Ectodermal cell (in vitro differentiated cells): Measurements from ENCODE around the gene PFDN5.

Experiments
- H3K27ac ChIP-seq: 2 replicates; pipeline ENCODE4 v1.7.0; 2013; ENCODE audit warnings: mild to moderate bottlenecking, low read depth, low read length; ENCODE audit not compliant: insufficient read depth, poor library complexity, severe bottlenecking
- H3K27me3 ChIP-seq: 2 replicates; pipeline ENCODE4 v1.7.0; 2013; ENCODE audit warnings: mild to moderate bottlenecking, low read length; ENCODE audit not compliant: insufficient read depth, control insufficient read depth, poor library complexity, severe bottlenecking
- H3K36me3 ChIP-seq: one replicate; pipeline ENCODE4 v1.7.0; 2013; ENCODE audit warnings: low read length; ENCODE audit not compliant: control insufficient read depth, insufficient read depth
- H3K4me1 ChIP-seq: one replicate; pipeline ENCODE4 v1.7.0; 2013; ENCODE audit warnings: low read length; ENCODE audit not compliant: control insufficient read depth, insufficient read depth
- H3K4me3 ChIP-seq: 2 replicates; pipeline ENCODE4 v1.7.0; 2013; ENCODE audit warnings: low read depth, low read length, control low read depth; ENCODE audit not compliant: insufficient read depth
- H3K9me3 ChIP-seq: 2 replicates; pipeline ENCODE4 v1.7.0; 2013; ENCODE audit warnings: mild to moderate bottlenecking, low read length, moderate library complexity; ENCODE audit not compliant: control insufficient read depth
- WGBS, 2 experiments: methylation state at CpG; one replicate each; pipeline ENCODE4 v1.1.7; 2013; ENCODE audit warnings: missing lambda C conversion rate in 2 of 2; 5-methylcytosine and 5-hydroxymethylcytosine counted together

The PFDN5 gene

DNA sequence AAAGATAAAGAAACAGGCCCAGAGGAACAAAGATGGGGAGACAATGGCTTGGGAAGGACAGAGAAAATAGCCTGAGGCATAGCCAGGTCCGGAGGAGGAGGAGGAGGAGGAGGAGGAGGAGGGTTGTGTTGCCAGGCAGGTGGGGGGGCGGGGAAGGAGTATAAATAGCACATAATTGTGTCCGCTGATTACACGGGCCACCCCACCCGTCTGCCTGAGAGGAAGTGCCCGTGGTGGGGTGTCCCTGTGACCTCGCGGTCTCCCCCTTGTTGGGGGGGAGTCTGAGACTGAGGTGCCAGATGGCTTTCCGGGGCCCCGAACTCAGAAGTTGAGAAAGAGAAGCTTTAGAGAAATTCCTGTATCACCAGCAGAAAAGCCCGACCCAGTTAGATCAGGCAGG lies 42.7 kb downstream of the PFDN5 start:
- no peak overlapping the region for H3K27ac ChIP-seq
- WGBS, 2 experiments: 66 to 71% methylated on average over 11 of the region's 11 CpGs
- H3K27me3 ChIP-seq: no peaks in the 10 kb centered on the region
- no peaks in the 10 kb centered on the region for H3K36me3 ChIP-seq
- no peaks in the 10 kb centered on the region for H3K9me3 ChIP-seq
- peaks cover 44% of the 10 kb centered on the region for H3K4me1 ChIP-seq
- no peak overlapping the region for H3K4me3 ChIP-seq

DNA sequence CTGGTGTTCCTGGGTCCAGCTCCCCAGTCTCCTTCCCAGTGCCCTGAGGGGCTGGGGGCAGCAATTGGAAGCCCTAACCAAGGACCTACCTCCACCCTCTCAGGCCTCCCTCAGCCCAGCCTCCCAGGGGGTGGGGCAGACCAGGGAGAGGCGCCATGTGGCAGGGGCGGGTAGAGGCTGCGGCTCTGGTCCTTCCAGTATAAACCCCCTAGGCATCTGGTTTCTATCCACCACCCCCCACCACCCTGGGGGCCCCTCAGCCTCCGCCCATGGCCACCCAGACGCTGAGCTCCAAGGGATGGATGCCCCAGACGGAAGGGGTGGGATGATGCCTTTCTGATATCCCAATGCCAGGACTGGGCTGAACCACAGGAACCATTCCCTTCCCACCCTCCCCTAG lies 43.6 kb downstream of the PFDN5 start:
- H3K27me3 ChIP-seq: no peaks in the 10 kb centered on the region
- no peaks in the 10 kb centered on the region for H3K9me3 ChIP-seq
- no peak overlapping the region for H3K27ac ChIP-seq
- H3K36me3 ChIP-seq: no peaks in the 10 kb centered on the region
- no peak overlapping the region for H3K4me3 ChIP-seq
- peaks cover 51% of the 10 kb centered on the region for H3K4me1 ChIP-seq
- 84 to 91% methylated on average over 5 to 6 of the region's 6 CpGs for WGBS, 2 experiments

DNA sequence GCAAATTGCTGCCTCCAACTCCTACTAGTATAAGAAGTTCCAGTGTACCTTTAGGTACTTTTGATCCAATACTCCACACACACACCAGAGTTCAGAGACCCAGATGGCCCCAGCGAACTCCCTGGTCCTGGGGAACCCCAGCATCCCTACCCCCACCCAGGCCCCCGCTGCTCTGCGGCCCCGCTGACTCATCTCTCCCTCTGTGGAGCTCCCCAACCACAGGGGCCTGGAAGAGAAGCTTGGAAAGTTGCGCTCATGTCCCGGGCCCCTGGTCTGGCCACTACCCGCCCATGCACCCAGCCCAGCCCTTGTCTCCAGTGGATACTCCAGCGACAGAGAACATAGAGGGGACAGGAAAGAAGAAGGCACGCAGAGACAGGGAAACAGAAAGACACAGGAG lies 45.1 kb downstream of the PFDN5 start:
- no peak overlapping the region for H3K27ac ChIP-seq
- H3K9me3 ChIP-seq: no peaks in the 10 kb centered on the region
- no peak overlapping the region for H3K4me3 ChIP-seq
- H3K4me1 ChIP-seq: peaks cover 47% of the 10 kb centered on the region
- no peaks in the 10 kb centered on the region for H3K27me3 ChIP-seq
- H3K36me3 ChIP-seq: no peaks in the 10 kb centered on the region
- 88 to 90% methylated on average over 9 of the region's 9 CpGs for WGBS, 2 experiments

DNA sequence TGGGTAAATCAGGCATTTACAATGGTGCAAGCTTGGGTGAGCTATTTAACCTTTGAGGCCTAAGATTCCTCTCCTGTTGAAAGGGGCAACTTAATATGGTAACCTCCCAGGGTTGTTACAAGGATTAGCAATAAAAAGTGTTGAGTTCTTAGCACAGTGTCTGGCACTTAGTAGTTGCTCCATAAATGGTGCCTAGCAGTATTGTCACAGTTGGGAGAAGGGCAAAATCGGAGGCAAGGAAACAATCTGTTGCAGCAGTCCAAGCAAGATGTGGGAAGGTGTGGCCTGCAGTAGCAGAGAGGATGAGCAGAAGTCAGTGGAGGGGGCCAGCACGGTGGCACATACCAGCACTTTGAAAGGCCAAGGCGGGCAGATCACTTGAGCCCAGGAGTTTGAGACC lies 48.1 kb downstream of the PFDN5 start:
- no peaks in the 10 kb centered on the region for H3K9me3 ChIP-seq
- 55% methylated on average over 3 of the region's 3 CpGs for WGBS, 2 experiments
- no peaks in the 10 kb centered on the region for H3K36me3 ChIP-seq
- no peak overlapping the region for H3K4me3 ChIP-seq
- H3K27ac ChIP-seq: no peak overlapping the region
- H3K4me1 ChIP-seq: peaks cover 31% of the 10 kb centered on the region
- H3K27me3 ChIP-seq: no peaks in the 10 kb centered on the region

DNA sequence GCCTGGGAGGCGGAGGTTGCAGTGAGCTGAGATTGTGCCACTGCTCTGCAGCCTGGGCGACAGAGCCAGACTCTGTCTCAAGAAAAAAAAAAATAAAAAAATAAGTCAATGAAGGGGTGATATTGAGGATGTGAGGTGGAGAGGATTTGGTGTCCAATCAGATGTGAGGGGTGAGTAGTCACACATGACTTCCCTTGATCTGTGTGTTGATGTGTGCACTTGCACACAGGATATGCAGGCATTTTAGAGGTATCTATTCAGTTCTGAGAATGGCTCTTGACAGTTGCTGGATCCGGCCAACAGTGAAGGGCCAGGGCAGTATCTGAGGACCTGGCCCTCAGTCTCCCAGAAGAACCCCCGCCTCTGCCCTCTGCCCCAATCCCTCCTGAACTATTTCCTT lies 48.6 kb downstream of the PFDN5 start:
- Histone ChIP-seq H3K4me3 (peak overlapping the region; percentile 55), H3K27ac (no peak overlapping the region), H3K27me3 (no peaks in the 10 kb centered on the region)

DNA sequence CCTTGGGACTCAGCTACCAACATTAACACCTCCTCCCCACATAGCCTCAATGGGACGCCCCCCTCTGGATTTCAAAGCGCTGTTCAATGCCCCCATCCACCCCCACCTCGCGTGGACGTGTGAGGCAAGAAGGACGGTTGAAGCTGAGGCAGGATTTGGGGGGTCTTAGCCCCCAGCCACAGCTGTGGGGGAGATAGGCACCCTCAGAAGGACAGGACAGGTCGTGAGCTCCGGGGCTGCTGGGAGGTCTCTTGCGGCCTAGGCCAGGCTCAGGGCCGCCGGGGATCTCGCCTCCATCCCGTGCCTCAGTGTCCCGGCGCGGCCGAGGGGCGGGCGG lies 49.1 kb downstream of the PFDN5 start:
- no peak overlapping the region for H3K27ac ChIP-seq
- peaks cover 24% of the 10 kb centered on the region for H3K4me1 ChIP-seq
- H3K36me3 ChIP-seq: no peaks in the 10 kb centered on the region
- peak overlapping the region; percentile 55 for H3K4me3 ChIP-seq
- no peaks in the 10 kb centered on the region for H3K27me3 ChIP-seq
- H3K9me3 ChIP-seq: no peaks in the 10 kb centered on the region
- WGBS, 2 experiments: 7 to 8% methylated on average over 19 of the region's 19 CpGs

More for the DNA sequence above, 48.6 kb downstream of the PFDN5 start:
- Histone ChIP-seq H3K4me1 (peaks cover 26% of the 10 kb centered on the region), H3K9me3 (no peaks in the 10 kb centered on the region), H3K36me3 (no peaks in the 10 kb centered on the region)
- 94 to 95% methylated on average over 4 of the region's 4 CpGs for WGBS, 2 experiments

DNA sequence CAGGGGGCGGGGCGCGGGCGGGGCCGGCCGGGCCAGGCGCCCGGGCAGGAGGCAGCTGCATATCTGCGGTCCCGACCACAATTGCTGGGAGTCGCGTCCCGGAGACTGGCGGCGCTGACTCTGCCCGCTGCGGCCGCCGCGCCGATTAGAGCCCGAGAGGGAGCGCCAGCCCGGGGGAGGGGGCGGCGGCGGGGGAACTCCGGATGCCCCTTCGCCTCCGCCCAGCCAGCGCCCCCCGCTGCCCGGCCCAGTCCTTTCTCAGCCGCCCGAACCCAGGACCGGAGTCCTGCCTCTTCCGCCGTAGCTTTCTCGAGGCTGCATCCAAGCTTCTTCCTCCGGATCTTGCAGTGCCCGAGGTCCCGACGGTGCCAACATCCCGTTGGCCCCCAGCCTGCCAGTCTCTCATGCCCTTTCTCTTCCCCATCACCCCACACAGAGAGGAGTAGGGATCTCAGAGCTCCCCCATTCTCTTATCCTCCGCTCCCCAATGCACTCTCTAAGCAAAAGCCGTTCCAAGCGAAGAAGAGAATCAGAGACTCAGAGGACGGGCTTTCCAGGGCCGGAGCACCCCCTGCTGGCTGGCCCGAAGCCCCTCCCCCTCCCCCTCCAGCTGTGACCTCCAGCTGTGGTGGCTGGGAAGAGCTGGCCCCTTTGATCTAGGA lies 49.6 kb downstream of the PFDN5 start:
- peaks cover 24% of the 10 kb centered on the region for H3K4me1 ChIP-seq
- 0% methylated on average over 50 of the region's 50 CpGs for WGBS, 2 experiments
- H3K36me3 ChIP-seq: no peaks in the 10 kb centered on the region
- peak overlapping the region; percentile 84 for H3K27ac ChIP-seq
- H3K9me3 ChIP-seq: no peaks in the 10 kb centered on the region
- no peaks in the 10 kb centered on the region for H3K27me3 ChIP-seq
- peak overlapping the region; percentile 55 for H3K4me3 ChIP-seq

DNA sequence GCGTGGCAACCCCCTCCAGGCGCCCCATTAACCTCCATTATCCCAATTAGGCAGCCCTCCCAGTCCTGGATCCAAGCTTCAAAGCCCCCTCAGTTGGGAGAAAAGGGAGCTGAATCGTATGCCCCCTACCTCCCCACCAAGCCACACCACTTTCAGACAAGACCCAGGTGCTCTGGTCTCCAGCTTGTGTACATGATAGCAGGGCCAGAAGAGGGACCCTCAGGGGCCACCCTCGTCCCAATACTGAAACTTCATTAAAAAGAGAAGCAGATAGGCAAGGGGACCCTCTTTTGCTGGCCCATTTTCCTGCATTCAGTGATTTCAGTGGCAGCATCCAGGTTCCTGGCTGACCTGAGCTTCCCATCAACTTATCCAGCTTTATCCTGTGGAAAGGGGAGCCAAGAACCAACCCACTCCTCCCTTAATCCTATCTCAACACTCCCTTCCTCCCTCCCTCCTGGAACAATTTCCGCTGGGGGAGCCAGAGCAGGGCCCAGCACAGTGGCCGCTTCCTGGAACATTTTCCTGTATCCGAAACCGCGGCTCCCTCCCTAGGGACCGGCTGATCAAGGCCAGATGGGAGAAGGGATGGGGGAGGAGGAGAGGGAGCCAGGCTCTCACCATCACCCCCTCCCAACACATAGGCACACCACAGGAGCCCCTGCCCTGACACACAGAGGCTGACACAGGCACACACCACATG lies 50.3 kb downstream of the PFDN5 start:
- H3K27me3 ChIP-seq: no peaks in the 10 kb centered on the region
- peak overlapping the region; percentile 55 for H3K4me3 ChIP-seq
- WGBS, 2 experiments: 21 to 34% methylated on average over 9 of the region's 10 CpGs
- H3K36me3 ChIP-seq: no peaks in the 10 kb centered on the region
- H3K4me1 ChIP-seq: peaks cover 24% of the 10 kb centered on the region
- no peak overlapping the region for H3K27ac ChIP-seq
- no peaks in the 10 kb centered on the region for H3K9me3 ChIP-seq

DNA sequence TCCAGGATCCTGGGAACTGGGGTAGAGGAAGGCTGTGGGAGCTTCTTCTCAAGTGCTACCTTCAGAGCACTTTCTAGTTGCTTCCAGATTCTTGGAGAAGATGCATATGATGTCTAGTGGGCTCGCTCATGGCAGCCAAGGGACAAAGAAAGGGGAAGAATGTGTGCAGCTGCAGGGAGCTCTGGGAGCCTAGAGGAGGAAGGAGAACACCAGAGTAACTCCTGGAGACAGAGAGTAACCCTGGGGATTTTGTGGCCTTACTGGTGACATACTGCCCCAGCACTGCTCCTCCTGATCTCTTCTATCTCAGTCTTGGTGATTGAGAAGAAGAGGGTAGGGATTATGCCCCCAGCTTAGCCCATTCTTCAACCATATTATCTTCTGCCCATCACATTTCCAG lies 51.1 kb downstream of the PFDN5 start:
- 85 to 88% methylated on average over 1 of the region's 1 CpG for WGBS, 2 experiments
- peaks cover 24% of the 10 kb centered on the region for H3K4me1 ChIP-seq
- no peaks in the 10 kb centered on the region for H3K27me3 ChIP-seq
- no peaks in the 10 kb centered on the region for H3K36me3 ChIP-seq
- no peak overlapping the region for H3K27ac ChIP-seq
- H3K9me3 ChIP-seq: no peaks in the 10 kb centered on the region
- H3K4me3 ChIP-seq: no peak overlapping the region

DNA sequence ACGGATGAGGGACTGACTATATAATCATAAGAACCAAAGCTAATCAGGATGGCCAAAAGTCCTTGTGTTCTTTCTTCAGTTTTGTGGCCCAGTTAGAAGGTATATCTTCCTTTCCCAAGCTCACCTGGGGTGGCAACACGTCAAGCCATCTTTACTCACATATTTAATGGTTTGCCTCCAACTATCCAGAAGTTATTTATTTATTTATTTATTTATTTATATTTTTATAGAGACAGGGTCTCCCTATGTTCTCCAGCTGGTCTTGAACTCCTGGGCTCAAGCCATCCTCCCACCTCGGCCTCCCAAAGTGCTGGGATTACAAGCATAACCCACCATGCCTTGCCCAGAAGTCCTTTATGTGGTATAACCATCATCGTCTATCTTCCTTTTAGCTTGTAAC lies 52.6 kb downstream of the PFDN5 start:
- H3K4me1 ChIP-seq: peaks cover 24% of the 10 kb centered on the region
- no peaks in the 10 kb centered on the region for H3K9me3 ChIP-seq
- no peaks in the 10 kb centered on the region for H3K36me3 ChIP-seq
- H3K27ac ChIP-seq: no peak overlapping the region
- no peaks in the 10 kb centered on the region for H3K27me3 ChIP-seq
- WGBS, 2 experiments: 96 to 98% methylated on average over 3 to 4 of the region's 4 CpGs
- H3K4me3 ChIP-seq: no peak overlapping the region
